NCI-H1105 treated with DMSO at 0.1 percent for 48 hours (cell line): Measurements from ENCODE around the gene SLC39A13.

Experiments
- DNase-seq: peaks from one replicate; lab custom pipeline; 2025; lab: John Stamatoyannopoulos, UW

Gene SLC39A13

DNA sequence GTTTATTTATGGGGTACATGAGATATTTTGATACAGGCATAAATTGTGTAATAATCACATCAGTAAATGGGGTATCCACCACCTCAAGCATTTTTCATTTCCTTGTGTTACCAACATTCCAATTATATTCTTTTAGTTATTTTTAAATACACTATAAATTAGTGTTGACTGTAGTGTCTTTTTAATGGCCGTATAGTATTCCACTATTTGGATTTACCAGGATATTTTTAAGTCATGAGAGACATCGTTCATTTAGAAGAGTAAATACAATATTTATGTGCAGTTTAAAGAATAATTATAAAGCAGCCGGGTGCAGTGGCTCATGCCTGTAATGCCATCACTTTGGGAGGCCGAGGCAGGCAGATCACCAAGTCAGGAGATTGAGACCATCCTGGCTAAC is 23.9 kb upstream of the SLC39A13 start:
- DNase-seq: no peak

DNA sequence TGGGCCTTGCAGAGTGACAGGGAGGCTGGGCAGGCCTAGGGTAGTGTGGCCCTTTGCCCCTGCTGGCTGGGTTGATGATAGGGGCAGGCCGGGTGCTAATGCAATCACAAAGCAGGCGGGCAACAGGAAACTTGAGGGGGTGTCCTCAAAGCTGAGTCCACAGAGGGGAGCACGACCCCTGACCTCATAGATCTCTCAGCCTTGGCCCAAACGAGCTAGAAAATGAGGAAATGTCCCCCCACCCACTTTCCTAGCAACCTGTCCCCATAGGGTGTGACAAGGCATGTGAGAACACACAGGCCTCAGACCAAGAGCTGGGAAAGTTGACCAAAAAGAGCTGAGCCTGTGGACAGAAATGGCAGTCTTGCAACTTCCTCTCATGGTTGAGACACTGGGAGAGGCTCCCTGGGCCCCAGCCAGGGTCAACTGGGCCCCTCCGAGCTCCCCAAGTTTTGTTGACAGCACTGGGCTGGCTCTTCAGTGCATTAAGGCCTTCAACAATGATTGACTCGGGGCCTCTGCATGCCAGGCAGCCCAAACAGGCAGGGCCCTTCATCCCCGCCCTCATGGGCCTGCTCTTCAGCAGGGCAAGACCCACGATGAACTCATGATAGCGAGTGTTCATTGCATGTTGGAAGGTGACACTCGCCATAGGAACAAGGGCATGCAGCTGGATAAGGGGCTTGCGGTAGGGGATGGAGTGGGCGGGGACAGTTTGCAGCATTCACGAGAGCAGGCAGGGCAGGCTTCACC is 20.3 kb upstream of the SLC39A13 start:
- DNase-seq: no peak

DNA sequence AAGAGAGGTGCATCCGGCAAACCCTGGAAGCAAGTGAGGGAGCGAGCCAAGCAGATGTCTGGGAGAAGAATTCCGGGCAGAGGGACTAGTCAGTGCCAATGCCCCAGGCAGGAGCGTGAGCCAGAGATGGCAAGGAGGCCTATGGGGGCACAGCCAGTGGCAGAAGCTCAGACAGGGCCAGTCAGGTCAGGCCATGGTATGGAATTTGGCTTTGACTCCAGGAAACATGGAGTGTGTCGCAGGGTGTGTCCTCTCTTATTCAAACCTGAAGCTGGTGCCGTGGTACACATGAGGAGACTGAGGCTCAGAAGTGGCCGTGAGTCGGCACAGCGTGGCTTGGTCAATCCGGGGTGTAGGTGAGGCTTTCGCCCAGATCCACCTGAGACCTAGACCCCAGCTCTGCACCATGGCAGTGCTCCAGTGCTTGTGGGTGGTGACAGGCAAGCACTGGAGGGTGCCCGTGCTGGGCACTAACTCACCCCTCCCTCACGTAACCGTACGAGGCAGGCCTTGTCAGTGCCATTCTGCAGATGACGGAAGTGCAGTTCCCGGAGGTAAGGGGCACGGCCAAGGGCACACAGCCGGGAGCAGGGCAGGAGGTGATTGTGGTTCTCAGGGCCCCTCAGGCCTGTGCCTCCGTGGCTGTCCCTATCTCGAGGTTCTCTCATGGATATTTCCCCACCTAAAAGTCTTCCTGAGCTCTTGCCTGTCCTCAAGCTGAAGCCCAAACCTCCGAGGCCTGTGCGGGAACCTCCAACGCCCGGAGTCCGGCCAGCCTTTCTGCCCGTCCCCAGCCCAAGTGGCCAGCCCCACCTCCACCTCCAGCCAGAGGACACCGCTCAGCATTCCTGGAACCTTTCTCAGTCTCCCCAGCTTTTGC is 19.5 kb upstream of the SLC39A13 start:
- DNase-seq: no peak

DNA sequence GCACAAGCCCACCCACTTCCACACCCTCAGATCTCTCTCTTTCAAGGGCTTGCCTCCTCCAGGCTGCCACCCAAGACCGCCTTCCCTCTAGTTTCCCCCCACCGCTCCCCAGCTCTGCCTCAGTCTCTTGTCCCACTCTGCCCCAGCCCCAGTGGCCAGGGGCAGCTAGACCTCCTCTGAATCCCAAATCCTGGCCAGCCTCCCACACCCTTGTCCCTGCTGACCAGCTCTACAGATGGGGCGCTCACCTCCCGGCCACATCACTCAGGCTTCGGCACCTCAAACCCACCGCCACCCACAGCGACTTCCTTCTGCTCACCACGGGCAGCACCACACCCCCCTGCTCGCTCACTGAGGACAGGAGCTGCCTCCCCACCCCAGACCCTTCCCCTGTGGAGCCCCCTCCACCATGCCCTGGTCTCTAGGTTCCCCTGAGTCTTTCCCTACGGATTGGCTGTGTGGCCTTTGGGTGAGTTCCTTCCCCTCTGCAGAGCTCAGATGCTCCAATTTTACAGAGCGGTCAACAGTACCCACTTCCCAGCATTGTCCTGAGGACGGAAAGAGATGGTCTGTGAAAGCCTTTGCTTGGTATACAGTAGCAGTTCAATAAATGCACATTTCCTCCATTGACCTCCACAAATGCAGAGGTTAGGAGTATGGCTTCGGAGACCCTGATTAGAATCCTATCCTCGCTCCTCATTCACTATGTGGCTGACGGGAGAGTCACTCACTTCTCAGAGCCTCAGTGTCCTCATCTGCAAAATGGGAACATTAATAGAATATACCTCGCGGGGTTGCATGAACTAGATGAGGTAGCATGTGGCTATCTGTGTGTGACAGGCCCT is 18.6 kb upstream of the SLC39A13 start:
- no peak for DNase-seq

DNA sequence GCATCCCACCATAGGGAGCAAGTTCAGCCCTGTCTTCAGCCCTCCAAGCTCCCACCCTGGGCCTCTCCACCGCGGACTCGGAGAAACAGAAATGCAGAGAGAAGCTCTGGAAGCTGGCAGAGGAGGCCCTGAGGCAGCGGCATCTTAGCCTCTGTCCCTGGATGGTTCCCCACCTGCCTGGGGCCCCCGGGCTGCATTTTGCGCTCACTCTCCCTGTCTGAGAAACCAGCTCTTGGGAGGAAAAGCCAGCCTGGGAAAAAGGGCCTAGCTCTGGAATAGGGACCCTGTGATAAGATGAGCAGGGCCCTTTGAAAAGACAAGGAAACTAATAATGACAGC is 18.0 kb upstream of the SLC39A13 start:
- DNase-seq: no peak

DNA sequence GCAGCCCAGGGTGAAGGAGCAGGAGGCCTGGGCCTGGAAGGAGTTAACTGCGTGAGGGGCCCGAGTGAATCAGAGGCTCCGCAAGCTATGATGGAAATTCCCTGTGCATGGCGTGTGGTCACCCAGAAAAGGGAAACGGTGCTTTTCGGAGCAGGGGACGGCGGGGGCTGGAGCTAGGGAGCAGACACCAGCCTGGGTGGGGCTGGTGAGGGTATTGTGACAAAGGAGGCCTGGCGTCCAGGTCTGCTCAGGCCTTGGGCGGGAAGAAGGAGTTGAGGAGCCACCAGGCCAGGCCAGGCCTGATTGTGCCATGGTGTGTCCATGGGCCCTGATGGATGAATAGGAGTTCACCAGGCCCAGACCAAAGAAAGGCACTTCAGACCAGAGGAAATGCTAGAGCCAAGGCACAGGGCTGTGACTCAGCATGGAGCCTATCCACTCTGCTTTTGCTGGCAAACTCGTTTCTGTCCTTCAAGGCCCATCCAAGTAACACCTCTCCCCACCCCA is 17.3 kb upstream of the SLC39A13 start:
- DNase-seq: no peak

DNA sequence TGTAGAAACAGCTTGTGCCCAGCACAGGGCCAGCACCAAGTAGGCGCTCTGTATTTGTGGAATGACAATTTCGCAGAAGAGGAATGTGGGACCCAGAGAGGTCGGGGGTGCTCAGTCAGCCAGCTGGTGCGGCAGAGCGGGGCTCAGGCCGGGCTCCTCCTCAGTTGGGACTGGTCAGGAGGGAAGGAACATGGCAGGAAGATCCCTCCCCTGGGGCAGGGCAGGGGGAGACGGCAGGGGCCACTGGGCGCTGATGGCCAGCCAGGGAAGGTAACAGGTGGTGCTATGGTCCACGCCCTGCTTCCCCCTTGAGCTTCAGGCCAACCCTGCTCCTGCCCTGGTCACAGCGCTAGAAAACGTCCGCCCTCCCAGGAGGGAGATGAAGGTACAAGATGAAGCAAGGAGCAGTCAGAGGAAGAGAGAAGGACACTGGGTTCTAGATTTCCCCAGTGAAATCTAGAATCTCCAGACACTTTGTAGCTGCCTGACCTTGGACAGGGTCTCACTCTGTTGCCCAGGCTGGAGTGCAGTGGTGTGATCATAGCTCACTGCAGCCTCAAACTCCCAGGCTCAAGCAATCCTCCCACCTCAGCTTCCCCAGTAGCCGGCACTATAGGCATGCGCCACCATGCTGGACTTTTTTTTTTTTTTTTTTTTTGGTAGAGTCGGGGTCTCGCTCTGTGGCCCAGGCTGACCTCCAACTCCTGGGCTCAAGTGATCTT is 16.5 kb upstream of the SLC39A13 start:
- no peak for DNase-seq

DNA sequence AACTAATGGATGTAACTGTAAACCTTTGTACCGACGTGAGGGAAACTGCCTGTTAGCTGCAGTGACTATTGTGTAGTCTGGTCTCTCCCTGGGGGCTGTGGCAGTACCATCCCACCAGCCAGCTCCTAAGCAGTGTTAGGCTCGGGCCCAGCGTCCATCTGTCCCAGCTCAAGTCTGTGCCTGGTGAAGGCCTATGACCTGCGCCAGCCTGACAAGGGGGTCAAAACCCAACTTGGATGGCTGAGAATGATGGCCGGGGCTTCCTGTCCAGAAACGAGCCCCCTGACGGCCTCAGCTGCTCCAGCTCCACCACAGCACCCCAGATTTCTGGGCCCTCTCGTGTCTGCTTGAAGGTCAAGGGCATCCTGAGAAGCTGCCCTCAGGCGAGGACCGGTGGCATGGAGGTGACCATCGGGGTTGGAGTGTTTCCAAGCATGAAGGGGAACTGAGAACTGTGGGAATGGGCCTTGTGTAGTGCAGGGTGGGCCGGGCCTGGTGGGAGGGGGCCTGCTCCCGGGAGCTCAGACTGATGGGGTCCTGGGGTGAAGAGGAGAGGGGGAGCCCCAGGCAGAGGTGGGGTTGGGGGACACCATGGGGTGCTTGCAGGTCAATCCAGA is 15.7 kb upstream of the SLC39A13 start:
- no peak for DNase-seq

DNA sequence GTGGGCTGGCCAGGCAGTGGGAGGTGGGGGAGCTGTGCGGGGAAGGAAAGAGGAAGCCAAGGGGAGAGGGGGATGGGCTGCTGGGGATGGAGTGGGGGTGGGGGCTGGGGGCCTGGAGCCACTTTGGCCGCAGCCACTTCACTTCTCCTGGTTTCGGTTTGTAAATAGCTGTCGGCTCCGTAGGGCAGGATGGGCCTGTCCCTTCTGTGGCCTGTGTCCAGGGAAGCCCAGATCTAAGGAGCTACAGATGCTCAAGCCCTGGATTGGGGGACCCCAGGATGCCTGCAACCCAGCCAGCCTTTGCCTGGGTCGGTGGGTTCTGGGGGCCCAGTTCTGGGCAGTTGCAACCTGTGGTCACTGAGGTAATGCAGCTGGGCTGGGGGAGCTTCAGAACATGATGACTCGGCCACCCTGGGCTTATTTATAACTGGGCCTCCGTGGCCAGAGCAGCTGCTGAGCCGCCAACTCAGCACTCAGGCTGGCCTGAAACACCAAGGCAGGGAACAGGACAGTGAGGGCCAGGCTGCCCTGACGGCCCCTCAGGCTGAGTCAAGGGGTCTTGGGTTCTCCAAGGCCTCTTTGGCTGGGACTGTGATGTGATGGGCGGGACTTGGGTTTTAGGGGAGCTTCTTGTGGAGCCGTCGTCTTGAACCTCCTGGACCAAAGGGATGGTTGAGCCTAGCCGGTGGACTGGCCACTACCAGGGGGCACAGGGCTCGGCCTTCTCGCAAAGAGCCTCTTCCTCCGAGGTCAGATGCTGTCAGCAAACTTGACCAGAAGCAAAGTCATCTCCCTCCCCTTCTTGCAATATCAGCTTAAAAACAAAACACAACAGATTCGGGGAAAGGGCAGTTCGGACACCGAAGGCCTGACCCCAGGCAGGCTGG is 15.0 kb upstream of the SLC39A13 start:
- no peak for DNase-seq

DNA sequence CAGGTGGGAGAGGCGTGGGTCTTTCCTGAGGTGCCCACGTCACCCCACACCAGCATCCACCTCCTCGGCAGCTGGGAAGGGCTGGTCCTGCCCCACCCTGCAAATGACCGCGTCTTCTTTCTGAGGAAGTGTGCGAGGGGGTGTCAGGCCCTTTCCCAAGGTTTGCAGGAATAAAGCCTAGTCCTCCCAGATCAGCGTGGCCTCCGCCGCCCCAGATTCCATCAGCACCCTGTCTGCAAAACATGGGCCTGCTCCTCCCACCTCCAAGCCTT is 14.4 kb upstream of the SLC39A13 start:
- no peak for DNase-seq

DNA sequence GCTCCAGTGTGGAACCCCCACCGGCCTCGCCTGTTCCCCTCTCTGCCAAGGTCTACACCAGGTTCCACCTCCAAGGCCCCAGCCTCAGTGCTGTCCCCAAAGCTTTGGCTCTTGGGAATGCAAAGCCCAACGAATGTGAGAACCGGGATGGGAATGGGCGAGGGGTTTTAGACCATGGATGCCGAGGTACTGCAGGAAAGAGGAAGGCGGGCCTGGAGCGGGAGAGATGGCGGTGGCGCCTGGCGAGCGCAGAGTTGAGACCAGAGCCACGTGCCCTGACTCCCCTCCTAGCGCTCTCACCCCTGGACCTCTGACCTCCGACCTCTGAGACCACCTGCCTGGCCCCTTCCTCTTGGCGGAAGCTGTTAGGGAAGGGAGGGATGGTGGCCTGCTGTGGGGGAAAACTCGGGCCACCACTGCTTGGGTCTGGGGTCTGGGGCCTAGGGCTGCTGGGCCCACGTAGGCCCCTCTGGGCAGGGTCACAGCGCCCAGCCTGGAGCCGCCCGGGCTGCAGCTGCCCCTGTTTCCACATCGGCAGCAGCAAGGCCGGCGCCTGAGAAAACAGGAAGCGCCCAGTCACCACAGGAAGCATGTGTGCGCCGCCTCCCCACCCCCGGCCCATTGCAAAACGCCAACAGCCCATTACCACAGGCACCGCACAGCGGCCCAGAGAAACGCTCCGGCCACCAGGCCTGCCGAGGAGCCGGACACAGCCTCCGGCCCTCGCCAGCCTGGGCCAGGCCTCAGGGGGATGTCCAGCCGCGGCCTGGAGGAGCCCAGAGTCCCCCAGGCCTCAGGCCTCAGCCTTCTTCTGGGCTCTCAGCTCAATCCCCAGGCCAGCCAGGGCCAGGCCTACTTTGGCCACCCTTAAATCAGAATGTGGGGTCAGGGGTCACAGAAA is 13.8 kb upstream of the SLC39A13 start:
- DNase-seq: no peak

DNA sequence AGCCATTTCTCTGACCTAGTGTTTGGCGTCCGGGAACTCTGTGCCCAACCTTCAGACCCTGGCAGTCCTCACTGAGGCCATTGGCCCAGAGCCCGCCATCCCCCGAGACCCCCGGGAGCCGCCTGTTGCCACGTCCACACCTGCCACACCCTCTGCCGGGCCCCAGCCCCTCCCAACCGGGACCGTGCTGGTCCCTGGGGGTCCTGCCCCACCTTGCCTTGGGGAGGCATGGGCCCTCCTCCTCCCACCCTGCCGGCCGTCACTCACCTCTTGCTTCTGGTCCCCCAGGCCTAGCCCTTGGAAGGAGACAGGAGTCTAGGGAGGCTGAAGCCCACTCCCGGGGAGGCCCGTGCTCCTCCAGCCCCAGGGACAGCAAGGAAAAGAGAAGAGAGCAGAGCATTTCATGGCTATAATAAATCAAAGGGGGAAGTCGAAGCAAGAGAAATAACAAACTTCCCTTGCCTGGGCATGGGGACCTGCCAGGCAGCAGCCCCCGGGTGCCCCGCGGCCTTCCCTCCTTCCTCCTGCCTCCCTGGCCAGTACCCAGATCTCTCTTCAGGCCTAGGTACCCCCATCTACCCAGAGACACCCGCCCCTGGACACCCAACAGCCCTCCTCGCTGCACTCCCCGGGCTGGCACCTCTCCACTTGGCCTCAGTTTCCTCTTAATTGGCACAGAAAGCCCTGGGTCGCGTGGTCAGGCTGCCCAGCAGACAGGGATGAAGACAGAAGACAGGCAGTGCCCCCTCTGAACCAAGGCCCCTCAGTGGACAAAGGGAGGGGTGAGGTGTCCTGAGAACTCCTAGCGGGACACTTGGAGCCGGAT is 13.0 kb upstream of the SLC39A13 start:
- no peak for DNase-seq

DNA sequence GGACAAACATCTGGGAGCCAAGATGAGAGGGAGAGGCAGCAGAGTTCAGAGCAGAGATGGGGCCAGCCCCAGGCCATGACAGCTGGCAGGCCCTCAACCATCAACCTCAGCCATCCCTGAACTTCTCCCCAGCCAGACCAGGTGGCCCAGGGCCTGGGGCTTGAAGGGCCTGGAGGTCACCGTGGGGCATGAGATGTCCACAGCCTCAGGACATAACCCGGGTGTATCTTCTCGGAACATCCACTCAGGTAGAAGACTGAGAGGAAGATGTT is 12.4 kb upstream of the SLC39A13 start:
- DNase-seq: no peak

DNA sequence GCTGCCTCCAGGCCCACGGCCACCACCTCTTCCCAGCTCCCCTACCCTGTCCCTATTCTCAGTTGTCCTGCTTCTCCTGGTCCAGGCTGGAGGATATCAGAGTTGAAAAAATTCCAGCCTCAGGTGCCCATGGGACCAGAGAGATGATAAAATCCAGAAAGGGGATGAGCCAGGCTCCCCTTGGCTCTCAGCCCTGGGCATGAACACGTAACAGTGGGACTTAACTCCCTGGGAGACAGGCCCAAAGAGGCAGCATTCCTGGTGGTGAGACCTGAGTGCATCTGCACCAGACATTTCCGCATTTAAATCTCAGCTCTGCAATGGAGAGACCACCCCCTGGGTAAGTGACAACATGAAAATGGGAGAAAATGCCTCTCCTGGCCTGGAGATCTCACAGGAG is 10.4 kb upstream of the SLC39A13 start:
- no peak for DNase-seq

DNA sequence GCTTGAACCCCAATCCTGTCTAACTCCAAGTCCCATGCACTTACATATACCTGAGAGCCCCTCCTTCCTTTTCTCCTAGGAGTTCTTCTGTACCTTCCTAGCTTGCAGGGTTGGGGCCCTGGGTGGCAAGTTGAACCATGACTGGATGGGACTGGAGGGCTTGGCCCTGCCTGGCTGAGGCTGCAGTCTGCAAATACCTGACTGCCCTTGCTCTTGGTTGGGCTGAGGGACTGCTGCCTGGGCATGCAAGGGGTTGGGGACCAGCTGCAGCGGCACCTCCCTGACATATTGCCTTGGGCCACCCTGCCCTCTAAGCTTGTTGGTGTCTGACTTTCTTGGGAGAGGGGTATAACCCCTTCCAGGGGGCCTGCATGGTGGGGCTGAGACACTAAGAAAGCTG is 9.8 kb upstream of the SLC39A13 start:
- DNase-seq: no peak

DNA sequence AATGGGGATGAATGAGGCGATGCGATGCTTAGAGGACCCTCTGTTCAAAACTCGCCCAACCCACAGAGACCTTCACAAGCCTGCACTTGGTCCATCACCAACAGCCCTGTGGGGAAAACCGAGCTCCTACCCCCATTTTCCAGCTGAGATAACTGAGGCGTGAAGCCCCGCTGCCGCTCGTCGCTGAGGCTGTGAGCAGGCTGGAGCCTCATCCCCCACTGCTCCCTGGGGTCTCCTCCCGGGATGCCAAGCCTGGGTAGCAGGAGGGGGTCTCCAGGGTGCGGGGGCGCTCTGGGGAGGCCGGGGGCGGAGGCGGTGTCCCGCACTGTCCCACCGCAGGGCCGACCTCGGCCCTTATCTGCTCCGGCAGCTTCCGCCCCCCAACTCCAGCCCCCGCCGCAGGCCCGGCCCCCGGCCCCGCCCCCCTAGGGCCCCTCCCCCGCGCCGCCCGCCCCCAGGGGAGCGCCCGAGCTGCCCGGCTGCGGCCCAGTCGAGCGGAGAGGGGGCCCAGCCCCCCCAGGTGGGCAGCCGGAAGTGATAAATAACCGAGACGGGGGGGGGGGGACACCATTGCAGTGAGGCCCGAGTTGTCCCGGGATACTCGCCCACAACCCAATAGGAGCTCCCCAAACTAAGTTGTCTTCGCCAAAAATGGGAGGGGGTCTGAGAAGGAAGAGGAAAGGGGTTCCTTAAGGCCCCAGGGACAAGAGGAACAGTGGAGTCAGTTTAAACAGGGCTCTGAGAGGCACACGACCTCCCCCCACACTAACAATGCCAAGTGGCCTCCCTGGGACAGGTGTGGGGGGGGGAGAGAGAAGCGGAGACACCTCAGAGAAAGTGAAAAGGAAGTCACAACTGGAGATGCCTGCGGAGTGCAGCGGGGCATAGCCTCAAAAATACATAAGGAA is 8.3 kb upstream of the SLC39A13 start:
- no peak for DNase-seq

DNA sequence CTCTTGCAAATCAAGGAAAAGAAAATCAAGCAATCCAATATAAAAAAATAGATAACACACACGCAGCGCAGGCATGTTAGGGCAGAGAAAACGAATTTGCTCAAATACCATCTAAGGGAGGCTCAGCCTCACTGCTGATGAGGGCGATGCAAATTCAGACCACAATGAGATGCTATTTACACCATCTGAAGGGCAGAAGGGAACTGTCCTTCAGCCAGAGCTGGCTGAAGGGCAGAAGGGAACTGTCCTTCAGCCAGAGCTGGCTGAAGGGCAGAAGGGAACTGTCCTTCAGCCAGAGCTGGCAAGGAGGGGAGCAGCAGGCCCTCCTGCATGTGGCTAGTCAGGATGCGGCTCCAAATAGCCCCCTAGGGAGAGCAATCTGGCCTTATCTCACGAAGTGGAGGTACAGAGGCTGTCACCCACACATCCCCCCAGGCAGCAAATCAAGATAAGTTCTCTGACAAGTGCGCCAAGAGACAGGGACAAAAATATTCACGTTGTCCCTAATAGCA is 7.6 kb upstream of the SLC39A13 start:
- DNase-seq: no peak

DNA sequence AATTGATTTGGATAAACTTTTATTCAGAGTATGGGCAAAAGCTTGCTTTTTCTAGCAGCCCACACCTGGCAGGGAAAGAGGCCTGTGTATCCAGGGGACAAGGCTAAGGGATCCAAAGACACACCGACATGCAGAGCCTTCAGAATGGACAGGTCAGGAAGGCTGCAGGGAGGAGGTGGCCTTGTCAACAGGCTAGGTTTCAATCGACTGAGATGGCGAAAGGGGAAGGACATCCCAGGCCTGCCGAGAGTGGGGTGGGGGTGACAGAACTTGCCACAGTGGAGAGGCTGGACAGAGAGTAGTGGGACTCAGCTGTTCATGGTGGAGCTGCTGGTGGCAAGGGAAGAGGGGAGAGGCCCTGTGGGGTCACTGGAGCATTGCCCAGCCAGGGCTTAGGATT is 5.3 kb upstream of the SLC39A13 start:
- no peak for DNase-seq
